SK-N-SH (cell line): ENCODE measurements around the gene CABLES2.

ENCODE experiments used
- CTCF ChIP-seq: fragments of 200-600 bp; sonication (generic); IDR thresholded peaks from 2 replicates; pipeline ENCODE4 v1.6.1; 2017; ENCODE audit warnings: antibody characterized with exemption, mild to moderate bottlenecking, moderate library complexity
- JUND ChIP-seq: IDR thresholded peaks from 2 replicates; pipeline ENCODE4 v1.4.0; 2012
- PBX3 ChIP-seq: IDR thresholded peaks from 2 replicates; pipeline ENCODE4; 2012
- RFX5 ChIP-seq: IDR thresholded peaks from 2 replicates; pipeline ENCODE4 v1.6.1; 2012; ENCODE audit warnings: mild to moderate bottlenecking, improper control_type of control experiment, low read length
- TF ChIP-seq, protein P1 (sequence below): IDR thresholded peaks from 2 replicates; pipeline ENCODE4 v1.4.0; 2012; ENCODE audit warnings: low read depth

- TF ChIP-seq JUND (no peak), PBX3 (no peak), CTCF (peak; percentile 86), RFX5 (no peak)
- TF ChIP-seq, protein P1, sequence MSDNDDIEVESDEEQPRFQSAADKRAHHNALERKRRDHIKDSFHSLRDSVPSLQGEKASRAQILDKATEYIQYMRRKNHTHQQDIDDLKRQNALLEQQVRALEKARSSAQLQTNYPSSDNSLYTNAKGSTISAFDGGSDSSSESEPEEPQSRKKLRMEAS = no peak
Measured at GRCh38 chr20:62382306-62383198, 24.5 kb downstream of the CABLES2 start.
